Measurements from ENCODE around the gene NKX2-4. TPM values are rescaled to one million over a fixed set of nuclear protein-coding genes. Genes with fewer than 3 reads are reported as not detected.
"Not testable (repeated sequence)": the region's sequence is repeated elsewhere in the genome, so short reads cannot be mapped to it uniquely, and the experiment has no call there.

Gene NKX2-4
- total RNA-seq, 1 donor from 2014 or later: not detected

DNA sequence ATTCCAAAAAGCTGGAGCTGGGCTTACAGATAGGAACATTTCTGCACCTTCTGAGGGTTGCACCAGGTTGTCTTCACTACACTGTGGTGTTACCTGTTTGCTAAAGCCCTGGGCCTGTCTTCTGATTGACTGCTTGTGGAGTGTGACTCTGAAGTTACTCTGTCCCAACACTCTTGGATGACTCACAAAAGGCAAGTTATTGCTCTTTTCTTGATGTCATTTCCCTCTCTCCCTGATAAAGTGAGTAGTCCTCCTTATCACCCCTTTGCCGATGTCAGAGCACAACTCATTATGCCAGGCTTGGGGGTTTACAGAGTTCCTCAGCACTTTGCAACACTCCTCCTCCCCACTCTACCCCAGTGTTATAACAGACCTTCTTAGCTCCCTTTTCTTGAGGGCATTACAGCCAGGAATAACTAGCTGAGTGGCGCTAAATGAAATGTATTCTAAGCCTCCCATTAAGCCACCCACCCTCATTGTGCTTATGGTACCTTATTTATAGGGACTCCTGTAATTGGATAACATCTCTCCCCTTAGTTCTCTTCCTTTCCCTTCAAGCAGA, 36.1 kb upstream of the NKX2-4 start:
- TF ChIP-seq POLR2AphosphoS5 (IDR thresholded peaks at IDR 0.05; ENCODE audit: insufficient read depth in 1 of 2, low read depth in 1 of 2) (no peak), POLR2A (IDR thresholded peaks at IDR 0.05) (no peak)
- TF ChIP-seq, protein P1, sequence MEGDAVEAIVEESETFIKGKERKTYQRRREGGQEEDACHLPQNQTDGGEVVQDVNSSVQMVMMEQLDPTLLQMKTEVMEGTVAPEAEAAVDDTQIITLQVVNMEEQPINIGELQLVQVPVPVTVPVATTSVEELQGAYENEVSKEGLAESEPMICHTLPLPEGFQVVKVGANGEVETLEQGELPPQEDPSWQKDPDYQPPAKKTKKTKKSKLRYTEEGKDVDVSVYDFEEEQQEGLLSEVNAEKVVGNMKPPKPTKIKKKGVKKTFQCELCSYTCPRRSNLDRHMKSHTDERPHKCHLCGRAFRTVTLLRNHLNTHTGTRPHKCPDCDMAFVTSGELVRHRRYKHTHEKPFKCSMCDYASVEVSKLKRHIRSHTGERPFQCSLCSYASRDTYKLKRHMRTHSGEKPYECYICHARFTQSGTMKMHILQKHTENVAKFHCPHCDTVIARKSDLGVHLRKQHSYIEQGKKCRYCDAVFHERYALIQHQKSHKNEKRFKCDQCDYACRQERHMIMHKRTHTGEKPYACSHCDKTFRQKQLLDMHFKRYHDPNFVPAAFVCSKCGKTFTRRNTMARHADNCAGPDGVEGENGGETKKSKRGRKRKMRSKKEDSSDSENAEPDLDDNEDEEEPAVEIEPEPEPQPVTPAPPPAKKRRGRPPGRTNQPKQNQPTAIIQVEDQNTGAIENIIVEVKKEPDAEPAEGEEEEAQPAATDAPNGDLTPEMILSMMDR (IDR thresholded peaks at IDR 0.05): no peak
- Histone ChIP-seq H3K4me3 (no peak overlapping the region), H3K27ac (no peak overlapping the region), H3K9me3 (no peaks in the 10 kb centered on the region), H3K36me3 (no peaks in the 10 kb centered on the region), H3K4me1 (no peaks in the 10 kb centered on the region), H3K27me3 (no peaks in the 10 kb centered on the region)
- intact Hi-C loops (cut with DNase I): no loop called here
- no peak for DNase-seq (ENCODE audit: extremely low spot score in 2 of 2)

DNA sequence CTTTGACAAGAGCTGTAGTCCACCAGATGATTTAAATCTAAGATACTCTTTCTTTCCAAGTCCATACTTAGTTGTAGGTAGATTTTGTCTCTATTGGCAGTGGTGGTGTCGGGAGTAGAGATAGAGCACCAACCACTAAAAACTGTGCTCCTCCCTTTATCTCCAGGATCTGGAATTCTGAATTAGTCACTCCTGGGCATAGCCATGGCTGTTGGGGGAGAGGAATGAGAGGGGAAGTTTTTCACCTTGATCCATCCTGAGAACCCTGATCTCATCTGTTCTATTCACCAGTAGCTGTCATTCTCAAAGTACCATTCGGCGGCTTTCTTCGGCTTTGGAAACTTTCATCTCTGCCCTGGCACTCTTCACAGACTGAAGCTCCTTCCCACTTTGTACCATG, 35.6 kb upstream of the NKX2-4 start:
- H3K4me3 ChIP-seq: no peak overlapping the region
- H3K27ac ChIP-seq: no peak overlapping the region
- H3K9me3 ChIP-seq: no peaks in the 10 kb centered on the region
- no peak for TF ChIP-seq POLR2AphosphoS5 (IDR thresholded peaks at IDR 0.05; ENCODE audit: insufficient read depth in 1 of 2, low read depth in 1 of 2)
- TF ChIP-seq, protein P1 (IDR thresholded peaks at IDR 0.05): no peak
- no peak for TF ChIP-seq POLR2A (IDR thresholded peaks at IDR 0.05)
- no peaks in the 10 kb centered on the region for H3K36me3 ChIP-seq
- DNase-seq (ENCODE audit: extremely low spot score in 2 of 2): no peak
- intact Hi-C loops (cut with DNase I): no loop called here
- no peaks in the 10 kb centered on the region for H3K4me1 ChIP-seq
- no peaks in the 10 kb centered on the region for H3K27me3 ChIP-seq

DNA sequence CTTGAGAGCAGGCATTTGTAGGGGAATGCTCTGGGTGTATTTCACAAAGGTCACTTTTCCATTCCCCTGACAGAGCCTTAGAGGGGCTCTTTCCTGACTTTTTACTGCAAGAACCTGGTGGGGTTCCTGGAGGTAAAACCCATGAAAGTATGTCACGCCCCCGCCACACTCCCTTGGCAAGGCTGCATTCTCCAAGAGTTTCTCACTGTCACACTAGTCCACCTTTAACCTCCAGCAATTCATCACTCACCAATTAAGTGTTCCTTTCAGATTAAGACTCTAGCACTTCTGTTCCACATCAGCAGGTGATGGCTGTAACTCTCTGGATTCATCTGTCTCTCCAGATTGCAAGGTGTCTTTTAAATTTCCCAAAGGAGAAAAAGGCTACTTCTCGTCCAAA, 32.7 kb upstream of the NKX2-4 start:
- Histone ChIP-seq H3K4me1 (no peaks in the 10 kb centered on the region), H3K36me3 (no peaks in the 10 kb centered on the region), H3K27ac (no peak overlapping the region), H3K27me3 (no peaks in the 10 kb centered on the region), H3K4me3 (no peak overlapping the region), H3K9me3 (no peaks in the 10 kb centered on the region)
- no peak for DNase-seq (ENCODE audit: extremely low spot score in 2 of 2)
- intact Hi-C loops (cut with DNase I): no loop called here
- TF ChIP-seq POLR2AphosphoS5 (IDR thresholded peaks at IDR 0.05; ENCODE audit: insufficient read depth in 1 of 2, low read depth in 1 of 2) (no peak), POLR2A (IDR thresholded peaks at IDR 0.05) (no peak)
- TF ChIP-seq, protein P1 (IDR thresholded peaks at IDR 0.05): no peak

DNA sequence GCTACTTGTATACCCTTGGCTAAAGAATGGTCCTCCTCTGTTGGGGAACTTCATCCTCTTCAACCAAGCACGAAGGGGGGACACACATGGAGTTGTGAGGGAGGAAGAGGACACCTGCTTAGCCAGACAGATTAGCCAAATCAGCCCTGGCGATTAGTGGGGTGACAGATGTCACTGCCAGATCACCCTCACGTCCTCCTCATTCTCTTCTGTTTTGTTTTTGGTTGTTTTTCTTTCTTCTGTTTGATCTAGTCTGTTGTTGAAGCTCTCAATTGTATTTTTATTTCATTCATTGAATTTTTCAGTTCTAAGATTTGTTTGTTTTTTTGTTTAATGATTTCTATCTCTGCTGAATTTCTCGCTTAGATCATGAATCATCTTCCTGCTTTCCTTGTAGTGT, 27.5 kb upstream of the NKX2-4 start:
- Histone ChIP-seq H3K4me3 (no peak overlapping the region), H3K27me3 (no peaks in the 10 kb centered on the region), H3K36me3 (no peaks in the 10 kb centered on the region), H3K27ac (no peak overlapping the region), H3K9me3 (peaks cover 6% of the 10 kb centered on the region), H3K4me1 (no peaks in the 10 kb centered on the region)
- intact Hi-C loops (cut with DNase I): no loop called here
- no peak for DNase-seq (ENCODE audit: extremely low spot score in 2 of 2)
- no peak for TF ChIP-seq POLR2AphosphoS5 (IDR thresholded peaks at IDR 0.05; ENCODE audit: insufficient read depth in 1 of 2, low read depth in 1 of 2)
- TF ChIP-seq, protein P1 (IDR thresholded peaks at IDR 0.05): no peak
- no peak for TF ChIP-seq POLR2A (IDR thresholded peaks at IDR 0.05)

DNA sequence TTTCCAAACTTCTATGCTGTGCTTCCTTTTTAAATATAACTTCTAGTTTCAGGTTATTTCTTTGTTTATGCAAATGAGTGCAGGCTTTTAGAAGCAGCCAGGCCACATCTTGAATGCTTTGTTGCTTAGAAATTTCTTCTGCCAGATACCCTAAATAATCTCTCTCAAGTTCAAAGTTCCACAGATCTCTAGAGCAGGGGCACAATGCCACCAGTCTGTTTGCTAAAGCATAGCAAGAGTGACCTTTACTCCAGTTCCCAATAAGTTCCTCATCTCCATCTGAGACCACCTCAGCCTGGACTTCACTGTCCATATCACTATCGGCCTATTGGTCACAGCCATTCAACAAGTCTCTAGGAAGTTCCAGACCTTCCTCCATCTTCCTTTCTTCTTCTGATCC, 26.4 kb upstream of the NKX2-4 start:
- H3K36me3 ChIP-seq; H3K4me3 ChIP-seq; H3K9me3 ChIP-seq; intact Hi-C loops (cut with DNase I); DNase-seq (ENCODE audit: extremely low spot score in 2 of 2); H3K27me3 ChIP-seq; H3K4me1 ChIP-seq; H3K27ac ChIP-seq: not testable (repeated sequence)

Measured in vagina (tissue), 2 donors.